Activated T-cell treated with anti-CD3 and anti-CD28 coated beads for 1 hour (primary cell): Measurements from ENCODE around the gene BEGAIN.

Experiments used
- DNase-seq: peaks from one replicate; pipeline ENCODE4 v3.0.0-alpha.2; 2020; ENCODE audit warnings: low read depth

BEGAIN gene

GRCh38 chr14:100567877-100568163, 19.4 kb downstream of the BEGAIN start:
- no peak for DNase-seq

GRCh38 chr14:100567009-100567876, 20.0 kb downstream of the BEGAIN start:
- DNase-seq: no peak

- DNase-seq: no peak
Observed at GRCh38 chr14:100566586-100566985, 20.6 kb downstream of the BEGAIN start.

- DNase-seq: no peak
Observed at GRCh38 chr14:100566119-100566518, 21.1 kb downstream of the BEGAIN start.

- DNase-seq: no peak
Observed at GRCh38 chr14:100565650-100566049, 21.6 kb downstream of the BEGAIN start.

- no peak for DNase-seq
Observed at GRCh38 chr14:100564512-100564911, 22.7 kb downstream of the BEGAIN start.

GRCh38 chr14:100562751-100563150, 24.5 kb downstream of the BEGAIN start:
- DNase-seq: no peak

- DNase-seq: no peak
Observed at GRCh38 chr14:100561005-100561404, 26.2 kb downstream of the BEGAIN start.

GRCh38 chr14:100560471-100560870, 26.7 kb downstream of the BEGAIN start:
- no peak for DNase-seq

GRCh38 chr14:100559455-100559854, 27.8 kb downstream of the BEGAIN start:
- no peak for DNase-seq

- no peak for DNase-seq
Observed at GRCh38 chr14:100558966-100559365, 28.3 kb downstream of the BEGAIN start.

- no peak for DNase-seq
Observed at GRCh38 chr14:100558226-100558625, 29.0 kb downstream of the BEGAIN start.

GRCh38 chr14:100557658-100558057, 29.6 kb downstream of the BEGAIN start:
- no peak for DNase-seq

- no peak for DNase-seq
Observed at GRCh38 chr14:100556936-100557505, 30.2 kb downstream of the BEGAIN start.

- no peak for DNase-seq
Observed at GRCh38 chr14:100556140-100556475, 31.1 kb downstream of the BEGAIN start.

GRCh38 chr14:100555436-100556139, 31.6 kb downstream of the BEGAIN start:
- DNase-seq: no peak

GRCh38 chr14:100554696-100555320, 32.4 kb downstream of the BEGAIN start:
- no peak for DNase-seq

- DNase-seq: no peak
Observed at GRCh38 chr14:100554082-100554677, 33.0 kb downstream of the BEGAIN start.

GRCh38 chr14:100553471-100553870, 33.7 kb downstream of the BEGAIN start:
- DNase-seq: no peak

- DNase-seq: no peak
Observed at GRCh38 chr14:100552524-100553125, 34.6 kb downstream of the BEGAIN start.

GRCh38 chr14:100551056-100551455, 36.2 kb downstream of the BEGAIN start:
- DNase-seq: no peak
